Spleen (tissue), 3 donors: Measurements from ENCODE around the gene LRP2BP.

Experiments used
- POLR2A ChIP-seq, 3 donors: fragments of 450-650 bp; IDR thresholded peaks; one replicate each; pipeline ENCODE4 v1.5.1; 2017; ENCODE audit warnings: antibody characterized with exemption in 3 of 3, mild to moderate bottlenecking in 1 of 3
- POLR2AphosphoS5 ChIP-seq, 3 donors: sonication (generic); formaldehyde crosslinking; IDR thresholded peaks; one replicate each; pipeline ENCODE4 v1.5.1; 2017; ENCODE audit warnings: antibody characterized with exemption in 3 of 3

- TF ChIP-seq POLR2A (IDR thresholded peaks at IDR 0.05) (no peak), POLR2AphosphoS5 (IDR thresholded peaks at IDR 0.05) (no peak)
Measured at GRCh38 chr4:185358959-185359358, 36.8 kb downstream of the LRP2BP start.
